GOT3 (cell line): ENCODE measurements around the gene SH3RF3.

ENCODE experiments used
- DNase-seq: peaks from one replicate; lab custom pipeline; 2025; ENCODE audit warnings: mixed read lengths; lab: John Stamatoyannopoulos, UW

The SH3RF3 gene

GRCh38 chr2:109393662-109393972 lies 264.6 kb downstream of the SH3RF3 start:
- DNase-seq, result no peak

DNA sequence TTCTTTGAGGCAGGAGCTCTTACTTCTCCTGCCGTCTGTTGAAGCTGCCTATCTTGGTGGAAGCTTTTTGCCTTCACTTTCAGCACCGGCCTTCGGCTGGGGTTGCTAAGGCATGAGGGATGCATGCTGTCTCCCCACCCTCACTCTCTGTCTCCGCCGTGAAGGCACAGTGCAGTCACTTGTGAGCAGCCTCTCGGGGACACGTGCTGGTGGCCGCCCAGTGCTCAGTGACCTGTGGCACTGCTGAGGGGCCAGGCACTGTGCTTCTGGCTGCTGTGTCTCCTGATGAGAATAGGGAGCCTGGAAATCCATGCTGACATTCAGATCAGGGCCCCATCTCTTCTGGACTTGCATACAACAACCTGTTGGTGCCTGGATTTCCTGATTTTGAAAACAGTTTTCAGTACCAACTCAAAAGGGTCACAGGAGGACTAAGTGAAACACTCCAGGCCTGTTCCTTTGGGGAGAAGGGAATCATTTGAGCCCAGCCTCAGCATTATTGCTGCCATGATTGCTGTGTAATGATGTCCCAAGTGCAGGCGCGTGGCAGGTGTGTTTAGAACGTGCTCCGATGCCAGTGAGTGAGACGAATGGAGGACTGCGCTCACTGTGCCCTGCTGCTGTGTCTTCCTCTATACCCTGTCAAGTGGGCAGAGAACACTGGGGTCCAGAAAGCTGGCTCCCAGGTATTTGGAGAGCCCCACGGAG lies 266.6 kb downstream of the SH3RF3 start:
- DNase-seq, result no peak

DNA sequence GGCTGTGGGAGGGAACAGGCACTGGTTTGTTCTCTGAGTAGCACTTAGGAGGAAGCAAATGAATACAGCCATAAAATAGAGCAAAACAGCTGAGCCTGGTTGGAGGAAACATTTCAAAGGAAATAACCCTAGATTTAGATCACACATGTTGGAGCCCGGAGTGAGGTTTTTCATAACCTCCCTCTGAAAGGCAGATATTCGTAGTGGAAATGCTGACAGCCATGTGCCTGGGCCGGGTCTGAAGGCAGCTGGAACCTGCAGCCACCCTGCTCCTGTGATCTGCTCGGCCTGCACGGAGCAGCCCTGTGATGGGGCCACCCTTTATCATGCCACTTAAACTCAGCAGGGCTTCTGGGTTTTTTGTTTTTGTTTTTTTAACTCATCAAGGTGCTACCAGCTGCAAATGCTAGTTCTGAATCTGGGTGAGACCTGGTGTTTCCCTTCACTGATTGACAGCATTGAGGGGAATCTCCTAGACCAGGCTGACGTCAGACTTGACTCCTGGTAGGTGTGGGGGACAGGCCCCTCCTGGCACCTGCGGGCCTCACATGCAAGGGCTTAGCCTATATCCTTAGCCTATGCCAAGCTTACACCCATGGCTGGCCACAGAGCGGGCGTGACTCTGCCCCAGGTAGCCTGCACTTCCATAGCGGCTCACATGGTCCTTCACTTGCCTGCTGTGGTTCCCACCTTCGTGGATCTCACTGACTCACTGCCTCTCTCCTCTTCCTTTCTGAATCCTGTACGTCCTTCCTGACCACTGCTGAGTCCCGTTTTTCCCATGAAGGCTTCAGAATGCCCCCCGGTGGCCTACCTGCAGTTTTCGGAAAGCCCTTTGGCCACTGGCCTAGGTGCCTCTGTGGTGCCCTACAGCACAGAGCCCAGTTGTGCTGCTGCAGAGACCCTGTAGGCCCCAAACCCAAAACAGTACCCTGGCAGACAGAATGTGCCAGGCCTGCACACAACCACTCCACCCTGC lies 267.5 kb downstream of the SH3RF3 start:
- DNase-seq, result no peak

GRCh38 chr2:109397893-109398292 lies 268.9 kb downstream of the SH3RF3 start:
- no peak for DNase-seq

DNA sequence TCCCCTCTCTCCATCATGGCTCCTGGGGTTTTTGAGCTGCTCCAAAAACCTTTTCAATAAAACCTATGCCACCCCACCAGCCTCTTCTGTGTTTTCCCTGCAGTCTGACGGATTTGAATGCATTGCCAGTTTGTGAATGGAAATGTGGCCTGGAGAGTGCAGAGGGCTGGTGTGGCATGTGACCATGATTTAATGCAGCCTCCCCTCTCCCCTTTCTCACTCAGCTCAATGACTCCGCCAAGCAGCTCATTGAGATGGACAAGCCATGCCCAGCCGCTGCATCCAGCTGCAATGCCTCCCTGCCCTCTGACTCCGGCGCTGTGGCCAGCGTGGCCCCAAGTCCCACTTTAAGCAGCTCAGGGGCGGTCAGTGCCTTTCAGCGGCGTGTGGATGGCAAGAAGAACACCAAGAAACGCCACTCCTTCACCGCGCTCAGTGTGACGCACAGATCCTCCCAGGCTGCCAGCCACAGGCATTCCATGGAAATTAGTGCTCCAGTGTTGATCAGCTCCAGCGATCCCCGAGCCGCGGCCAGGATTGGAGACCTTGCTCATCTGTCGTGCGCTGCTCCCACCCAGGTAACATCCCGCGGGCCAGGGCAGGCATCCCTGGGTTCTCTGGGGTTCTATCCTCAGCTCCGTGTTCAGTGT lies 269.5 kb downstream of the SH3RF3 start:
- no peak for DNase-seq

DNA sequence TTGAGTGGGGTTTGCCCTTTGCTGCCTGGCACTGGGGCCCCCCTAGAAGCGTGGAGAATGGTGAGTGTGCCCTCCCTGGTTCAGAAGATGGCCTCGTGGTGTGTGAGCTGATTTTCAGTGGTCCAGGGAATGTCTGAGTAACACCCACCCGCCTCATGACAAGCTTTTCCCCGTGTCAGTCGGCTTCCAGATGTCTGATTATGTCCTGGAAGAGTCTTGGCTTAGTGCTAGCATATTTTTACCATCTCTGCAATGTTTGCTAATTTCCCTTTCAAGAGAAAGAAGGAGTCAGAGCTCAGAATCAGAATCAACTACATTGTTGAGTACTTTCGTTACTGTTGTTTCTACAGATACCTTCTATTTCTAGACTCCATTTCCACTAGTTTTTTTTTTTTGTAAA lies 270.1 kb downstream of the SH3RF3 start:
- no peak for DNase-seq

DNA sequence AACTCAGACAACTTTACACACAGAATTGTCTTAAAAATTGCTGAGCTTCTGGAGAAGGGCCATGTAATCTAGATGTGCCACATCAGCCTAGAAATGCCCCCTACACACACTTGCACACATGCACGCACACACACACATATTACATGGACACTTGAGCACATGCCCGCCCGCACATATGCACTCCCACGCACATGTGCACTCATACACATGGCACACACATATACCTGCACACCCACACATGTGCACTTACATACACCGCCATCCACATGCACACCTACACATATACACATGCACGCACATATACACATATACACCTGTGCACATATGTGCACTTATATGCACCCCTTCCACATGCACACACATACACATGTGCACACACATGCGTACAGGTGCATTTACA lies 271.1 kb downstream of the SH3RF3 start:
- no peak for DNase-seq

GRCh38 chr2:109401370-109401769 lies 272.4 kb downstream of the SH3RF3 start:
- no peak for DNase-seq

- DNase-seq, result no peak
These were observed 273.2 kb downstream of the SH3RF3 start for GRCh38 chr2:109402180-109402579.

- DNase-seq, result no peak
These were observed 274.2 kb downstream of the SH3RF3 start for GRCh38 chr2:109402980-109403840.

DNA sequence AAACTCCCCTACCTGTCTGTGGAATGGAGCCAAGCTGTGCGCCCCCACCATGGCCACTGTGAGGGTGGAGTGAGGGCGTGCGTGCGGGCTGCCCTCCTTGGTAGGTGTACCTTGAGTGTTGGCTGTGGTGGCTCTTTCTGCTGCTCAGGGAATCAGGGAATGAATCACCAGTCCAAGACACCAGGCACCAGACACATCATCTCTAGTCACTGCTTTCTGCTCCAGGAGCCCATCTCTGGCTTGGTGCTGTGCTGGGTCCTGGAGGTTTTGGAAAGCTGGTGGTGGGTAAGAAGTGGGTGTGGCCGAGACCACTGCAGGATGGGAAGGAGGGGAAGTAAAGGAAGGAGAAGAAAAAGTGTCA lies 274.8 kb downstream of the SH3RF3 start:
- no peak for DNase-seq

- no peak for DNase-seq
These were observed 275.7 kb downstream of the SH3RF3 start for GRCh38 chr2:109404681-109405080.

DNA sequence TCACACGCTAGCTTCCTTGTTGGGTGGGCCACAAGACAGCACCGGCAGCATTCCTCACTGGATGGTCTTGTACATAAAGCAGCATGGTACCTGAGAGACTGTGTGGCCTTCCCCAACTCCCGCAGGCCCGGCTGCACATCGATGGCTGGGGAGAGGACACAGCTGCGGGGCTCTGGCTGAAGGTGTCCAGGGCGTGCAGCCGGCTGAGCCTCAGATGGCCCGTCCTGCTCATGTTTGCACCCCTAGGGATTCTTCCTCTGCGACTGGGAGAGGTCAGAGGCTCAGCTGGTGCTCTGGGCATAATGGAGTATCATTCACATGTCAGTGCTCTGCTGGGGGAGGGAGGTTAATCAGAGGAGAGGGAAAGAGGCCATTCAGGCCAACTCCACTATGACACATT lies 276.9 kb downstream of the SH3RF3 start:
- DNase-seq, result no peak

DNA sequence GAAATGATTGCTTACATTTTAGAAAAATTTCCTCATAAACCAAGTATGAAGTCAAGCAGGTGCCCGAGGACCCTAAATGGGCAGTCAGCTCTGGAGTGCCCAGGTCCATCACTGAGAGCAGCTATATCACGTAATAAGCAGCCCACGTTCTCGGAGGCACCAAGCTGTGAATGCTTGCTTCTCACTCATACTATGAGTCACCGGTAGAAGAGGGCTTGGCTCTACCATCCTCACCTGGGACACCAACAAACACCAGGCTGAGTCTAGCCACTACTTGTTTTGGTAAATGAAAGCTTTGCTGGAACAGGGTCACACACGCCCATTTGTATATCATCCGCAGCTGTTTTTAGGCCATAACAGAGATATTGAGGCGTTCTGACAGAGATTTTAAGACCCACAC lies 277.3 kb downstream of the SH3RF3 start:
- no peak for DNase-seq

GRCh38 chr2:109407276-109408042 lies 278.5 kb downstream of the SH3RF3 start:
- DNase-seq, result no peak

GRCh38 chr2:109408043-109408335 lies 279.0 kb downstream of the SH3RF3 start:
- no peak for DNase-seq

GRCh38 chr2:109409321-109410038 lies 280.5 kb downstream of the SH3RF3 start:
- DNase-seq, result no peak

GRCh38 chr2:109410039-109410815 lies 281.2 kb downstream of the SH3RF3 start:
- no peak for DNase-seq

GRCh38 chr2:109411640-109412325 lies 282.8 kb downstream of the SH3RF3 start:
- DNase-seq, result no peak
